ENCODE results near the gene ARHGEF17.

DNA sequence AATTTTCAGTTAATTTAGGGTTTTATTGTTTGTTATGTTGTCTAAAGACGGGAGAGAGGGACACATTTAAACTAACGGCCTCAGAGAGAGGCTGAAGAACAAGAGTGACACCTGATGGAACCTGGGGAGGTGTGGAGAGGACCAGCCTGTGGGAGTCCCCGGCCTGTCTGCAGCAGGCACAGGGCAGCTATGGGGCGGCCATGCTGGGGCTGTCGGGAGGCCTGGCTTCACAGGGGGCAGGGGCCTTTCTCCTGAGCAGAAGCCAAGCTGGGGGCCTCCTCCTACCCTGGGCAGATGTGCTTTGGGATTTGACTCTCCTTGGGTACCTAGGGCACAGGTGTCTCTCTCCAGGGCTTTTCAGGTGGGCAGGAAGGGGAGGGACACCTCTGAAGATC lies 90.1 kb downstream of the ARHGEF17 start:
- no peak for TF ChIP-seq CSDC2 (CRISPR knock-in tag; IDR thresholded peaks at IDR 0.05)
- TF ChIP-seq PATZ1 (CRISPR knock-in tag; IDR thresholded peaks at IDR 0.05; ENCODE audit: borderline replicate concordance): no peak
- TF ChIP-seq TSHZ2 (CRISPR knock-in tag; IDR thresholded peaks at IDR 0.05): no peak
- TF ChIP-seq, protein P1, sequence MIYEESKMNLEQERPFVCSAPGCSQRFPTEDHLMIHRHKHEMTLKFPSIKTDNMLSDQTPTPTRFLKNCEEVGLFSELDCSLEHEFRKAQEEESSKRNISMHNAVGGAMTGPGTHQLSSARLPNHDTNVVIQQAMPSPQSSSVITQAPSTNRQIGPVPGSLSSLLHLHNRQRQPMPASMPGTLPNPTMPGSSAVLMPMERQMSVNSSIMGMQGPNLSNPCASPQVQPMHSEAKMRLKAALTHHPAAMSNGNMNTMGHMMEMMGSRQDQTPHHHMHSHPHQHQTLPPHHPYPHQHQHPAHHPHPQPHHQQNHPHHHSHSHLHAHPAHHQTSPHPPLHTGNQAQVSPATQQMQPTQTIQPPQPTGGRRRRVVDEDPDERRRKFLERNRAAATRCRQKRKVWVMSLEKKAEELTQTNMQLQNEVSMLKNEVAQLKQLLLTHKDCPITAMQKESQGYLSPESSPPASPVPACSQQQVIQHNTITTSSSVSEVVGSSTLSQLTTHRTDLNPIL (CRISPR knock-in tag; IDR thresholded peaks at IDR 0.05; ENCODE audit: low read depth): no peak
- no peak for TF ChIP-seq ZNF565 (CRISPR knock-in tag; conservative IDR thresholded peaks at IDR 0.05; ENCODE audit: low read depth)
- TF ChIP-seq ZNF70 (CRISPR knock-in tag; IDR thresholded peaks at IDR 0.05): no peak

Data from SK-N-SH treated with all-trans-retinoic acid at 6 μM for 48 hours (cell line).